HepG2 (cell line): ENCODE measurements around the gene LGALS1. TPM values are rescaled to one million over a fixed set of nuclear protein-coding genes. Genes with fewer than 3 reads are reported as not detected.
A peak's percentile ranks its signal among the peaks of the same experiment; 100 is the strongest.

Experiments used
- ATAC-seq: fragments of 200-7000 bp; cut with Tn5 transposase; 3 replicates; pipeline ENCODE4 v1.9.1; 2020; ENCODE audit warnings: mild to moderate bottlenecking, moderate library complexity
- BruUV-seq: library from RNA; stranded (reverse); fragments of 400-500 nt; replicated peaks from 2 replicates; lab custom pipeline; 2021; lab: Mats Ljungman, UMichigan
- CTCF ChIA-PET: fragments of 300-600 bp; formaldehyde crosslinking; extraction: SDS; loops from one replicate; lab custom pipeline; 2021; ENCODE audit warnings: low total read pairs, inconsistent platforms, low intra/inter-chr PET ratio; lab: Yijun Ruan, JAX
- POLR2A ChIA-PET: fragments of 350-600 bp; sonication (Branson Sonifier 250); formaldehyde crosslinking; loops from one replicate; lab custom pipeline; 2020; ENCODE audit warnings: antibody characterized with exemption, inconsistent platforms; lab: Yijun Ruan, JAX
- DNase-seq: peaks from one replicate; pipeline ENCODE4 v3.0.0-alpha.2; 2015; ENCODE audit warnings: low spot score
- FAIRE-seq: peaks from 3 replicates; lab custom pipeline; 2011; peaks lifted over from hg19 to GRCh38; lab: Jason Lieb, UNC
- H2AFZ ChIP-seq: one replicate; pipeline ENCODE4 v1.6.1; 2011; ENCODE audit warnings: low read length, inconsistent platforms
- H3K27ac ChIP-seq: fragments of 300-600 bp; 3 replicates; pipeline ENCODE4 v1.8.0; 2011; ENCODE audit warnings: mixed run types, mild to moderate bottlenecking, mixed read lengths, low read length, inconsistent platforms; ENCODE audit not compliant: insufficient read depth; ENCODE audit errors: extremely low read length
- H3K27me3 ChIP-seq, 2 experiments: fragments of 200-600 bp in 1 of 2; 2 replicates in 1 of 2; 3 replicates in 1 of 2; pipeline versions ENCODE4 v1.6.0 to v1.8.0; 2011; ENCODE audit warnings: low read length in 2 of 2, mild to moderate bottlenecking in 2 of 2, moderate library complexity in 2 of 2, inconsistent platforms in 1 of 2; ENCODE audit not compliant: insufficient read depth in 2 of 2, control insufficient read depth in 1 of 2
- H3K36me3 ChIP-seq, 2 experiments: fragments of 200-600 bp in 1 of 2; replicated peaks in 1 of 2; 2 replicates in 1 of 2; 3 replicates in 1 of 2; pipeline versions ENCODE4 v1.5.1 to v1.8.0; 2011; ENCODE audit warnings: low read length in 2 of 2, inconsistent platforms in 1 of 2; ENCODE audit not compliant: insufficient read depth in 2 of 2, control insufficient read depth in 1 of 2
- H3K4me1 ChIP-seq: 2 replicates; pipeline ENCODE4 v1.5.1; 2012; ENCODE audit warnings: low read length, inconsistent platforms; ENCODE audit not compliant: insufficient read depth
- H3K4me2 ChIP-seq: 2 replicates; pipeline ENCODE4 v1.6.0; 2011; ENCODE audit warnings: low read depth, low read length, inconsistent platforms
- H3K4me3 ChIP-seq, 3 experiments: fragments of 200-600 bp in 1 of 3; sonication (generic), shearing (Covaris generic) in 1 of 3; replicated peaks in 1 of 3; 2 replicates each; pipeline ENCODE4 v1.5.1; 2011 to 2016; ENCODE audit warnings: low read length in 3 of 3, inconsistent platforms in 2 of 3, low read depth in 2 of 3, mild to moderate bottlenecking in 2 of 3, control low read depth in 1 of 3, mixed read lengths in 1 of 3; ENCODE audit not compliant: insufficient read depth in 1 of 3
- H3K79me2 ChIP-seq: one replicate; pipeline ENCODE4 v1.6.1; 2011; ENCODE audit warnings: low read length, inconsistent platforms; ENCODE audit not compliant: insufficient read depth
- H3K9ac ChIP-seq: 2 replicates; pipeline ENCODE4 v1.6.0; 2011; ENCODE audit warnings: mild to moderate bottlenecking, low read depth, low read length, inconsistent platforms; ENCODE audit not compliant: insufficient read depth
- H3K9me3 ChIP-seq: 2 replicates; pipeline ENCODE4 v1.5.1; 2012; ENCODE audit warnings: mild to moderate bottlenecking, low read length
- H4K20me1 ChIP-seq: 2 replicates; pipeline ENCODE4 v1.6.0; 2011; ENCODE audit warnings: inconsistent platforms, mild to moderate bottlenecking, low read length, moderate library complexity; ENCODE audit not compliant: insufficient read depth
- ATF1 ChIP-seq: IDR thresholded peaks from 2 replicates; pipeline ENCODE4 v1.6.1; 2016; ENCODE audit warnings: mild to moderate bottlenecking, control low read depth
- GPBP1L1 ChIP-seq: sonication (generic); formaldehyde crosslinking; IDR thresholded peaks from 2 replicates; pipeline ENCODE4 v1.5.0; 2020; ENCODE audit warnings: mild to moderate bottlenecking, missing genetic modification reagents
- KLF6 ChIP-seq: IDR thresholded peaks from 2 replicates; pipeline ENCODE4 v1.8.0; 2016; ENCODE audit warnings: missing biosample characterization, missing genetic modification reagents
- PBX3 ChIP-seq: sonication (generic); formaldehyde crosslinking; IDR thresholded peaks from 2 replicates; pipeline ENCODE4 v1.8.1; 2023; ENCODE audit warnings: missing genetic modification reagents, inconsistent platforms, borderline replicate concordance
- RARA ChIP-seq: IDR thresholded peaks from 2 replicates; pipeline ENCODE4 v1.6.1; 2016; ENCODE audit warnings: missing genetic modification reagents, missing compliant biosample characterization
- SNAPC4 ChIP-seq: sonication (generic); formaldehyde crosslinking; IDR thresholded peaks from 2 replicates; pipeline ENCODE4 v1.4.0; 2020; ENCODE audit warnings: mild to moderate bottlenecking, missing genetic modification reagents
- TRIM22 ChIP-seq: fragments of 450-650 bp; IDR thresholded peaks from 2 replicates; pipeline ENCODE4 v1.6.1; 2017
- ZFY ChIP-seq: sonication (generic); formaldehyde crosslinking; IDR thresholded peaks from 2 replicates; pipeline ENCODE4 v1.4.0; 2020; ENCODE audit warnings: missing genetic modification reagents
- ZMYM3 ChIP-seq: sonication (generic); formaldehyde crosslinking; IDR thresholded peaks from 2 replicates; pipeline ENCODE4 v1.5.1; 2020; ENCODE audit warnings: mild to moderate bottlenecking, missing genetic modification reagents
- ZNF652 ChIP-seq: IDR thresholded peaks from 2 replicates; pipeline ENCODE4 v1.6.1; 2016; ENCODE audit warnings: low read depth, borderline replicate concordance
- ZNF720 ChIP-seq: sonication (generic); formaldehyde crosslinking; IDR thresholded peaks from 2 replicates; pipeline ENCODE4 v1.4.0; 2020; ENCODE audit warnings: missing genetic modification reagents
- ZNF768 ChIP-seq: sonication (generic); formaldehyde crosslinking; IDR thresholded peaks from 2 replicates; pipeline ENCODE4 v1.4.0; 2020; ENCODE audit warnings: missing genetic modification reagents
- ZNF879 ChIP-seq: sonication (generic); formaldehyde crosslinking; IDR thresholded peaks from 2 replicates; pipeline ENCODE4 v1.8.1; 2023; ENCODE audit warnings: missing genetic modification reagents
- WGBS: methylation state at CpG from one replicate; pipeline ENCODE4 v1.1.6; 2017; ENCODE audit warnings: low lambda C conversion rate; 5-methylcytosine and 5-hydroxymethylcytosine counted together
- in situ Hi-C: cut with HindIII; loops from 2 replicates; pipeline ENCODE4 v1.10.0; 2017; ENCODE audit warnings: low pct_unique_long_range_greater_than_20kb; ENCODE audit not compliant: extremely low pct_ligation_motif_present
- intact Hi-C: fragments of 100-400 bp; cut with micrococcal nuclease; formaldehyde crosslinking; loops from one replicate; pipeline ENCODE4 v1.10.0; 2022; ENCODE audit not compliant: unreplicated experiment
- polyA plus RNA-seq, 8 experiments: library from polyadenylated mRNA; depleted of rRNA in 3 of 8; stranded (reverse) in 7 of 8; unstranded in 1 of 8; fragments of >200 nt; fragmentation: Illumina TruSeq in 4 of 8; extraction: Trizol in 4 of 8; gene quantifications; 2 replicates each; pipeline versions ENCODE4 v1.2.1 to v1.2.3, GENCODE V29; 2011 to 2016; ENCODE audit warnings: low read depth in 4 of 8, missing spikeins in 1 of 8, mixed read lengths in 1 of 8; ENCODE audit not compliant: insufficient read depth in 1 of 8
- total RNA-seq, 5 experiments: library from RNA; depleted of rRNA; stranded (reverse); fragments of >200 nt; fragmentation: Illumina TruSeq; extraction: Trizol; gene quantifications; 2 replicates each; pipeline ENCODE4 v1.2.3, GENCODE V29; 2016; ENCODE audit warnings: low read depth in 1 of 5

The LGALS1 gene
- total and polyA plus RNA-seq, 2 of the 13 experiments (the other 11 are each of a cell fraction or from before 2014, with no cell fraction given): 103 to 858 TPM

- DNase-seq: no peak
- Histone ChIP-seq H3K4me3 (peak overlapping the region; percentile 57 to 71 (median 59)), H3K9ac (peak overlapping the region; percentile 71), H3K9me3 (no peaks in the 10 kb centered on the region), H2AFZ (no peak overlapping the region), H3K4me1 (peaks cover 46% of the 10 kb centered on the region), H4K20me1 (no peaks in the 10 kb centered on the region), H3K36me3 (peaks cover 0 to 2% of the 10 kb centered on the region in 2 experiments; a peak in 1 of 5 replicates), H3K27ac (peak overlapping the region; percentile 33), H3K4me2 (peak overlapping the region; percentile 96), H3K79me2 (no peaks in the 10 kb centered on the region), H3K27me3 (no peaks in the 10 kb centered on the region)
- in situ Hi-C loops (no loop called here), intact Hi-C loops (no loop called here)
- peak; percentile 17 for ATAC-seq
- WGBS: 5% methylated on average over 12 of the region's 17 CpGs
- no peak for FAIRE-seq
- POLR2A ChIA-PET: interaction anchor here (1.1 to 6.0 kb wide), 4 partner anchors 9 to 68 kb away, joined by 4 to 120 read pairs (median 20); partner anchors contain the start of genes NOL12 and PDXP
- TSS peak; percentile 64 for BruUV-seq
- CTCF ChIA-PET: no interaction called here
- TF ChIP-seq ZNF879 (no peak), GPBP1L1 (no peak), RARA (CRISPR knock-in tag) (no peak), SNAPC4 (no peak), ZFY (CRISPR knock-in tag) (no peak), ZNF720 (CRISPR knock-in tag) (no peak), ATF1 (CRISPR knock-in tag) (no peak), TRIM22 (no peak), ZNF652 (CRISPR knock-in tag) (peak; percentile 61; the same call in 1 of the 2 replicates), ZNF768 (CRISPR knock-in tag) (no peak), PBX3 (CRISPR knock-in tag) (no peak), ZMYM3 (CRISPR knock-in tag) (0 out of 2 replicates have a peak, but pooled peaks have one; percentile 23), KLF6 (CRISPR knock-in tag) (no peak)
Observed at GRCh38 chr22:37675930-37676735, 697 bp downstream of the LGALS1 start.
